SKM-1 treated with dmso at 0.1 percent for 144 hours (cell line): ENCODE data around the gene SH3BGRL2.
"Not testable (repeated sequence)": the region's sequence is repeated elsewhere in the genome, so short reads cannot be mapped to it uniquely, and the experiment has no call there.

Source experiments
- DNase-seq: peaks from one replicate; lab custom pipeline; 2025; ENCODE audit not compliant: unreplicated experiment; lab: John Stamatoyannopoulos, UW

SH3BGRL2 gene

DNA sequence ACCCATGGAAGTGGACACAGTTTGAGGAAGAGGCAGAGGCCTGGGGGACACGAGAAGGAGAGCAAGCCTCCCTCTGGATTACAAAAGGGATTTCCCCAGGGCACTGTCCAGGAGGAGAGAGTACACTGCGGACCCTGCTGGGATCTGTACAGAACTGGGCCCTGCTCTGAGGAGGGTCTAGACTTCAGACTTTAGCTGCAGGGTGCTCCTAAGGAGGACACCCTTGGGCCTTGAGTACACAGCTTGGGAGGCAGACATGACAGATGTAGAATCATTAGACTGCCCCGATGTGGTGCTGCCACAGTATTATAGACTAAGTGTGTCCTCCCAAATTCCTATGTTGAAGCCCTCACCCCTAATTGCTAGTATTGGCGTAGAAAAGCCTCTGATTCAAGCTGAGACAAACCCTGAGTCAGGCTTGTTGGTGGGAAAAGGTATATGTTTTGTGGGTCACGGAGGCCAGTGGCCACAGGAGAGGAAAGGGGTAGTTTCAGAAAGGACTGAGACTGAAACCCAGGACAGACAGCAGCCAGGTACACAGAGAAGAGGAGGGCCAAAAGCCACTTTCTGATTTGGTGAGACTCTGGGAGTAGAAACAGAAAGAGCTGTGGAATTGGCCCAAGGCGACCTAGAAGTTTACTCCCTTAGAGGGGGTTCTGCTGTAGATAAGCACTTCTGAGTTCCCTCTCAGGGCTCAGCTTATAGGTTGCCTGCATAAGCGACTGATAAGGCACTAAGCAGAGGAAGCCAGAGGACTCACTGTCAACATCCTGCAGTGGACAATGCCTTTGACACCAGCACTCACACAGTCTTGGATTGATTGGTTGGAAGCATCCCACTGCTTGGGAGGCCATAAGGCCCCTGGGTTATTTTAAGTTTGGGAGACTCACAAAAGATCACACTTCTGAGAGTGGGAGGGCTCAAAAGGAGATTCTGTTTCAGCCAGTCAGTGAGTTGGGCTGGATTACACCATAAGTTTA is 16.5 kb upstream of the SH3BGRL2 start:
- no peak for DNase-seq

DNA sequence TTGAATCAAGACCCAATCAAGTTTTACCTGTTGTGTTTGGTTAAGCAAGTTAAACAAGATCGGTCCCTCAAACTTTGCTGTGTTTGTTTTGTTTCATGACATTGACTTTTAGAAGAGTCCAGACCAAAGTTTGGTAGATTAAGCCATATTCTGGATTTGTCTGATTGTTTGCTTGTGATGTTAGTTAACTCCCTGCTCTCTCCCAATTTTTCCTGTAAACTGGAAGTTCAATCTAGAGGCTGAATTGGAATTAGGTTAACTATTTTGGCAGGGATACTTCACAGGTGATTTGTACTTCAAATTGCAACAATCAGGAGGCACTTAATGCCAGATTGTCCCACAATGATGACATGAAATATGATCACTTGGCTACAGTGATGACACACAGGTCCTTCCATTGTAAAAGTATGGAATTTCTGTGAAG is 13.6 kb upstream of the SH3BGRL2 start:
- DNase-seq, result no peak

GRCh38 chr6:79618425-79618824 is 12.7 kb upstream of the SH3BGRL2 start:
- not testable (repeated sequence) for DNase-seq

- no peak for DNase-seq
Observed at GRCh38 chr6:79621579-79621978, 9.6 kb upstream of the SH3BGRL2 start.

GRCh38 chr6:79622364-79622763 is 8.8 kb upstream of the SH3BGRL2 start:
- DNase-seq, result no peak

DNA sequence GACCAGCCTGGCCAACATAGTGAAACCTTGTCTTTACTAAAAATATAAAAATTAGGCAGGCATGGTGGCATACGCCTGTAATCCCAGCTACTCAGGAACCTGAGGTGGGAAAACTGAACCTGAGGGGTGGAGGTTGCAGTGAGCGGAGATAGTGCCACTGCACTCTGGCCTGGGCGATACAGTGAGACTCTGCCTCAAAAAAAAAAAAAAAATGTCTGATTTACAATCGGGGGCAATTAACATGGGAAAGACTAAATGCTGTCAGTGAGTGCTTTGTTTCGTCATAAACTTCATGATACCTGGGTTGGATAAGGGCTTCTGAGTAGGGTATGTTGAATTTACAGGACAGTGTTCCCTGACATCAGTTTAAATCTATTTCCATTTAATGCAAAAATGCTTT is 8.0 kb upstream of the SH3BGRL2 start:
- no peak for DNase-seq

DNA sequence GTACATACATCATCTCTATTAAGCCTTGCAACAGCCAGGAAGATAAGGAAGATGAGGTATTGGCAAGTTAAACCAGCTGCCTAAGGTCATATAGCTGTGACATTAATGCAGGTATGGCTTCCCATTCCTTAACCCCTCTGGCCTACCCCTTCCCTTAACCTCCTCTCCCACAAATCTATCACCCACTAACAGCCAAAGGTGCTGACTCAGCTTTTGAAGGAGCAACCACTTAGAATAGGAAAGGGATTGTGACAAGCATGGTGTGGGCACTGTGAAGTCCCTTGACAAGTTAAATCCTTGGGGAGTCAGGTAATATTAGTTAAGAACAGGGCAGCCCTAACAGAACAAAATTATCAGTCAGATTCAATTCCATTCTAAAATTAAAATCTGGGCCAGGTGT is 5.4 kb upstream of the SH3BGRL2 start:
- no peak for DNase-seq

DNA sequence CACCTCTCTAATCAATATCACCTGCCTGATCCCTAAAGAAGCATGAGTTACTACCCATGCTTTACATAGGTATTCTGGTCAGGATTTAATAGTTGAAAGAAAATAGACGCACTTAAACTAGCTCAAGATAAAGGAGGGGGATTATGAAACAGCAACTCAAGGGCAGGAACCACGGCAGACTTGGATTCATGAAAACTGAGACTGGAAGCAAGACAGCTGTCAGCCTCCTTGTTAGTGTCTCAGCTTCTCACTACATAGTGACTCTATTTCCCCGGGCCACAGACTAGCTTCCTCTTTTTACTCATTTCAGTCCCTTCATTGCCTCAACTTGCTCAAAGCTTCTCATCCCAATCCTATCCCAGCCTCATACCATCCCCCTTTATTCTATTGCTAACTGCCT is 4.3 kb upstream of the SH3BGRL2 start:
- no peak for DNase-seq

GRCh38 chr6:79627422-79627821 is 3.7 kb upstream of the SH3BGRL2 start:
- no peak for DNase-seq

- no peak for DNase-seq
Observed at GRCh38 chr6:79628466-79629288, 2.5 kb upstream of the SH3BGRL2 start.

GRCh38 chr6:79630380-79630882 is 698 bp upstream of the SH3BGRL2 start:
- DNase-seq, result no peak

DNA sequence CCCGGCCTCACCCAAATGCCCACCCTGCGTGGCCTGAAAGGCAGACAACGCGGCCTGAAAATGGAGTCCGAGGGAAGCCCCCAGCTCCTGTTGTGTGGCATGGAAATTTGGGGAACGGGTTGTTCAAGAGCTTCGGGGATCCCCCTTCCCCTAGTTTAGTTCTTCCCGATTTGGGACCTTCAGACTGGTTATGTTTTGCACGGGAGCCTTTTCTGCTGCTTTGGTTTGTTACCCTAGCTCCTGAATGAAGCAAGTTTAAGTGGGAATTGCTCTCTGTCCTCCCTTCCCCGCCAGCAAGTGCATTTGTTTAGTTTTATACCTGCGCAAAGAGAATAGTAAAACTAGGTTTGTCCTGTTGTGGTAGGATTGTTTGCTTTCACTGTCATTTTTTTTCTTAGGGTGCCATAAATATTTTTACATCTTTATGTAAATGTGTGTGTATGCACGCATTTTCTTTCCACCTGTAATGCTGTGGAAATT is 604 bp downstream of the SH3BGRL2 start:
- DNase-seq, result no peak

DNA sequence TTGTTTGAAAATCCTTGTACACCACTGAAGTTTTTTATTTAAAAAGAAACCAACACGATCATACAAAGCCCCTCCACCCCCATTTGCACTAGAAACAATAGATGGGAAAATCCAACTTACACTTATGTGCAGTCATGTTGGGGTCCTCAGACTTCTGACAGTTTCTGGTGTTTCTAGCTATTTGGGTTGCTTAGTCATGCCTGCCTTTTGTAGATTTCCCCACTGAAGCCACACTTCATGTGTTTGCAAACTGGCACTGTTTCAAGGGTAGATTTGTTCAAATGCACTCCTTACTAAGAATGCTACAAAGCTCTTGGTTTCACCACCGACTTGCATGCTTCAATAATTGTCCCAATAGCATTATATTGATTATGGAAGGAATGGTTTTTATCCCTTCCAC is 1.5 kb downstream of the SH3BGRL2 start:
- DNase-seq, result no peak

DNA sequence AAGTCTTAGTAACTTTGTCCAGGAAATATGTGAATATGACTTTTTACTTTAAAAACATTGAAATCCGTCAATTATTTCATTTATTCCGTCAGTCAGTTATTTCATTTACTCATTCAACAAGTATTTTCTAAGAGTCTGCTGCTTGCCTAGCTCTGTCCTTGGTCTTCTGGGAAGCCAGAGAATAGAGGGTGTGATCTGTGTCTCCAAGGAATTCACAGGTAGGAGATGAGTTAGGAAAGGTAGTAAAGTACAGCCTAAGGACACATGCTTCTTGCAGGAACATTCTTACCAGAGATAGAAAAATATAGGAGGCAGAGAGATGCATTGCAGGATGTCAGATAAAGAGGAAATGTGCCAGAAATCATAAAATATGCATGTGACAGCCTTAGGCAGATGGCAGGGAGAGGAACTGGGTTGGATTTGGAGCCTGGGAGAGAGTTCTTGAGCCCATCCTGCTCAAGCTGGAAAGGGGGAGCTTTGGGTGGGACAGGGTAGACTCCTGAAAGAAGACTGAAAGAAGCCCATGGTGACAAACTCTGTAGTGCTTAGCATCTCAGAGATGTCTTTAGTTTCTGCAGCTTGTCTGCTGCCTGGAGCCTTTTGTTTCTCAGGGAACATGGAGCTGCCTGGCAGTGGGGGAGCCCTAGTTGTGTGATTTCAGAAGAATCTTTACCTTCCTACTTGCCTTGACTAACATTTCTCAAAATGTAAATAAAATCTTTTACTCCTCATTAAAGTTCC is 3.5 kb downstream of the SH3BGRL2 start:
- no peak for DNase-seq

- no peak for DNase-seq
Observed at GRCh38 chr6:79635232-79635543, 4.1 kb downstream of the SH3BGRL2 start.

- DNase-seq, result no peak
Observed at GRCh38 chr6:79636673-79637072, 5.5 kb downstream of the SH3BGRL2 start.

- DNase-seq, result no peak
Observed at GRCh38 chr6:79640146-79641111, 9.3 kb downstream of the SH3BGRL2 start.

DNA sequence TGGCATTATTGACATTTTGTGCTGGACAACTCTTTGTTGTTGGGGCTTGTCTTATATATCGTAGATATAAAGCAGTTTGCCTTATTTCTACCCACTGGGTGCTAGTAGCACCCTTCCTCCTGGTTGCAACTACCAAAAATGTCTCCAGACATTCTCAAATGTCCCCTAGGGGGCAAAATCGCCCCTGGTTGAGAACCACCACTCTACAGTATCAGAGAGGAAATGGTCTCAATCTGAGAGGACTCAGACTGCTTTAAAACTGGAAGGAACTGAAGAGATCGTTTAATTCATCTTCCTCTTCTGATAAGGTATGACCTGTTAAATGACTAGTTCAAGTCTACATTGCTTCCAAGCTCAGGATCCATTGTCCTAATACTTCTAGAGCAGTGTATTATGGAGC is 14.9 kb downstream of the SH3BGRL2 start:
- no peak for DNase-seq

- DNase-seq, result no peak
Observed at GRCh38 chr6:79646561-79646960, 15.4 kb downstream of the SH3BGRL2 start.

DNA sequence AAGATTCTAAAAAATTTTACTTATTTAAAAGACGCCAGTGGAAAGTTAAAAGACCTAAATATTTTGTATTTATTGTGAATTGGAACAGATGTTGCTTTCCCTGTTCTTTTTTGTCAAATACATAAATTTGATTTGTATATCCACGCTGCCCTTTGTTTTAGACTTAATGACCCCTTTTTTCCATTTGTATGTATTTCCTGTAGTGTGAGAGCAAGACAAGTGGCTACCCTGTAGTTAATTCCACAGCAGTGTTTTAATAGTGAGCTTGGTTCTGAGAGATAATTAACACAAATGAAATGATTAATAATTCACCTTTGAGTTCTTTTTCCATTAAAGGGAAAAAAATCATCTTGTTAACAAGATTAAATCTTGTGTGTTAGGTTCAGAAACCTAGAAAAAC is 16.6 kb downstream of the SH3BGRL2 start:
- no peak for DNase-seq
